Activated CD8-positive, alpha-beta memory T cell treated with anti-CD3 and anti-CD28 coated beads, Interleukin-2, amount 50 U/mL, for 1 hour (primary cell): Measurements from ENCODE around the gene BOLA2B.
"Not testable (repeated sequence)": the region's sequence is repeated elsewhere in the genome, so short reads cannot be mapped to it uniquely, and the experiment has no call there.

ENCODE experiments used
- DNase-seq: peaks from one replicate; pipeline ENCODE4 v3.0.0-alpha.2; 2020; ENCODE audit errors: extremely low read depth

The BOLA2B gene

DNA sequence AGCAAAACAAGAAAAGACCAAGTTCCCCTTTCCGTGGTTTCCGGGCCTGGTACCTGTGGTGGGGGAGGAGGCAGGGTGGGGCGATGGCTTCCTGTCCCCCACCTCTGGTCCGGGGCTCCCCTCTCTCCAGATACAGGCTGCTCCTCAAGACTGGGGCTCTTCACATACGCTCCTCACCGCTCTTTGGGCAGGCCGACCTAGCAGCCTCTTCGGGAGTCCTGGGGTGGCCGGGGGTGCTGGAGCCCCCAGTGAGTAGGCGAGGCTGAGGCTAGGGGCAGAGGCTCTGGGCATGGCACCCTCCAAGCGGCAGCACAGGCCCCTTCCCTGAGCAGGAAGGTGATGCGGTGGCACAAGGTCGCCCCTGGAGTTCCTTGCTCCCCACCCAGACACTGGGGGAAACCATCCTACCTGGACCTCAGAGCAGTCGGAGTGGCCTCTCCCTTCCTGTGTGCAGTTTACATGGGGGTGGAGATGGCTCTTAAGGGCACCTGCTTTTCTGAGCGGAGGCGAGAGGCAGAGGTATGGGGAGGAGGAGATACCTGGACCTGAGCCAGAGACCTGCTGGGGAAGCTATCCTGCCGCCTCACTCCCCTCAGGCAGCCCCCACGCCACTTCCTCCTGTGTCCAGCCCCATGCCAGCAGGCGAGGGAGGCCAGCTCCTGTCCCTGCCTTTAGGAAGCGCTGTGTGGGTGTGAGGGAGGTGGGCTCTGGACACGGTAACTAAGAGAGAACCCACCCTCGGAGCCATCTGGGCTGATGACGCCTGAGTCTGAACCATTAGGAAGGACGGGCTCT is 9.2 kb downstream of the BOLA2B start:
- DNase-seq: peak; percentile 63

DNA sequence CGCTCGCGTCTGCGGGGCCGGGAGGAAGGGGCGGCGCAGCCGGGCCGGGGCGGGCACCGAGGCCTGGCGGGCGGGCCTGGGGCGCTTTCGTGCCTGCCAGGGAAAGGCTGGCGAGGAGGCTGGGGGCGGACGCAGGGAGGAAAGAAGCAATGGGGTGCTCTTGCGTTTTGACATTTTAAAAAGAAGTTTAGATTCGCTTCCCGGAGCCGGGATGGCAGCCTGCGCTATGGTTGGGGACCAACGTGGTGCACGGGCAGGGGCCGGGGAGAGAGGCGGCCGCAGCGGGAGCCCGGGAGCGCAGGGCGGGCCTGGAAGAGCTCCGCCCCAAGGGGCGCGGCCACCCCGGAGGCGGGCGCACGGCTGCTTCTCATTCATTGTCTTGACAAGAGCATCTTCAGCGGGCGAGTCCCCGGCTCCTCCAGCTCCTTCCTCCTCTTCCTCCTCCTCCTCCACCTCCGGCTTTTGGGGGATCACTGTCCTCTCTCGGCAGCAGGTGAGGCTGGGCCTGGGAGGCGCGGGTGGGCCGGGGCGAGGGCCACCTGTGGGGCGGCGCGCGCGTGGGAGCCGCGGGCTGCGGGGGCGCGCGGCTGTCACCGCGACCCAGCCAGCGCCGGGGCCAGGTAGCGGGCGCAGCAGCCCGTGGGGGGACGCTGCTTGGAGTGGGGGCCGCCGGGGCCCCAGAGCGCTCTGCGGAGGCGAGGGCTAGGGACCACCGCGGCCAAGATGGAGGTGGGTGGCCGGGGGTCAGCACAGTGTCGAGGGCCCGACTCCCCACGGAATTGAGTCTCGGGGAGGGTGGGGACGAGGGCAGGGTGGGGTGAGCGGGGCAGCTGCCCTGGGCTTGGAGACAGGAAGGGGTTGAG is 10.0 kb downstream of the BOLA2B start, which contains the start of gene CORO1A:
Gene CORO1A (plus strand): TSS at position 370 of the 863 bp plus-strand sequence. CDS start 1,608 bp downstream, outside the sequence.
- no peak for DNase-seq

- DNase-seq: no peak
Observed at GRCh38 chr16:30180741-30181140, 12.7 kb downstream of the BOLA2B start.

GRCh38 chr16:30179931-30180330 is 13.5 kb downstream of the BOLA2B start:
- no peak for DNase-seq

DNA sequence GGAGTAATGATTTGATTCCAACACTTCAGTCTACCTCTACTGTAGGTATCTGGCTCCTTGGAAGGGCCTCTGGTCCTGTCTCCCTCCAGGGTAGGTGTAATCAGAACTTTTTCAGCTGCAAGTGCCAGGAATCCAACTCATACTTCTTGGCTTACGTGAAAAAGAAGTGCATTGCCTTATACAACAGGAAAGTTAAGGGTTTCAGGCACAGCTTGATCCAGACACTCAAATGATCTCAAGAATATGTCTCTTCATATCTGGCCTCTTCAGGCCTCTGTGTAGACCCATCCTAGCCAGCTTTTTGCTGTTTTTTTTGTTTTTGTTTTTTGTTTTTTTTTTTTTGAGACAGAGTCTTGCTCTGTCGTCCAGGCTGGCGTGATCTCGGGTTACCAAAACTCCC is 14.3 kb downstream of the BOLA2B start:
- no peak for DNase-seq

DNA sequence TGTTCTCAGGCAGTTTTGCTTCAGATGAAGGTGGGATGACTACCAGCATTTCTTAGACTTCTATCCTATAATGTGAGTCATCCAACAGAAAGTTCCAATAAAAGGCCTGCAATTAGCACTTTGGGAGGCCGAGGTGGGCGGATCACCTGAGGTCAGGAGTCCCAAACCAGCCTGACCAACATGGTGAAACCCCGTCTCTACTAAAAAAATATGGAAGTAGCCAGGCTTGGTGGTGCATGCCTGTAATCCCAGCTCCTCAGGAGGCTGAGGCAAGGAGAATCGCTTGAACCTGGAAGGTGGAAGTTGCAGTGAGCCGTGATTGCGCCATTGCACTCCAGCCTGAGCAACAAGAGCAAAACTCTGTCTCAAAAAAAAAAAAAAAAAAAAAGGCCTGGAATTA is 16.6 kb downstream of the BOLA2B start:
- DNase-seq: not testable (repeated sequence)

DNA sequence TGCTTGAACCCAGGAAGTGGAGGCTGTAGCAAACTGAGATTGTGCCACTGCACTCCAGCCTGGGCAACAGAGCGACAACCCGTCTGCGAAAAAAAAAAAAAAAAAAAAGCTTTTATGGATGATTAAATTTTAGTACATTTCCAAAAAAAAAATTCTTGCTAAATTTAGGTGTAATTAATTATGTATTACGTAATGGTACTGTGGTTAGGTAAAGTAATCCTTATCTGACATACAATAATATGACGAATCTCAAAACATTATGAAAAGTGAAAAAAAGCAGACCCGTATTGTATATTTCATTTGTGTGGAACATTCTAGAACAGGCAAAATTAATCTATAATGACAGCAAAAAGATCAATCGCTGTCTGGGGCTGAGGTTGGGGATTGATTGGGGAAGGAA is 20.4 kb downstream of the BOLA2B start:
- DNase-seq: no peak

- not testable (repeated sequence) for DNase-seq
Observed at GRCh38 chr16:30170145-30170544, 23.3 kb downstream of the BOLA2B start.

DNA sequence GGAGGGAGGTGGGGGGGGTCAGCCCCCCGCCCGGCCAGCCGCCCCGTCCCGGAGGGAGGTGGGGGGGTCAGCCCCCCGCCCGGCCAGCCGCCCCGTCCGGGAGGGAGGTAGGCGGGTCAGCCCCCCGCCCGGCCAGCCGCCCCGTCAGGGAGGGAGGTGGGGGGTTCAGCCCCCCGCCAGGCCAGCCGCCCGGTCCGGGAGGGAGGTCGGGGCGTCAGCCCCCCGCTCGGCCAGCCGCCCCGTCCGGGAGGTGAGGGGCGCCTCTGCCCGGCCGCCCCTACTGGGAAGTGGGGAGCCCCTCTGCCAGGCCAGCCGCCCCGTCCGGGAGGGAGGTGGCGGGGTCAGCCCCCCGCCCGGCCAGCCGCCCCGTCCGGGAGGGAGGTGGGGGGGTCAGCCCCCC is 24.1 kb downstream of the BOLA2B start:
- not testable (repeated sequence) for DNase-seq

- DNase-seq: not testable (repeated sequence)
Observed at GRCh38 chr16:30168746-30169145, 24.7 kb downstream of the BOLA2B start.

DNA sequence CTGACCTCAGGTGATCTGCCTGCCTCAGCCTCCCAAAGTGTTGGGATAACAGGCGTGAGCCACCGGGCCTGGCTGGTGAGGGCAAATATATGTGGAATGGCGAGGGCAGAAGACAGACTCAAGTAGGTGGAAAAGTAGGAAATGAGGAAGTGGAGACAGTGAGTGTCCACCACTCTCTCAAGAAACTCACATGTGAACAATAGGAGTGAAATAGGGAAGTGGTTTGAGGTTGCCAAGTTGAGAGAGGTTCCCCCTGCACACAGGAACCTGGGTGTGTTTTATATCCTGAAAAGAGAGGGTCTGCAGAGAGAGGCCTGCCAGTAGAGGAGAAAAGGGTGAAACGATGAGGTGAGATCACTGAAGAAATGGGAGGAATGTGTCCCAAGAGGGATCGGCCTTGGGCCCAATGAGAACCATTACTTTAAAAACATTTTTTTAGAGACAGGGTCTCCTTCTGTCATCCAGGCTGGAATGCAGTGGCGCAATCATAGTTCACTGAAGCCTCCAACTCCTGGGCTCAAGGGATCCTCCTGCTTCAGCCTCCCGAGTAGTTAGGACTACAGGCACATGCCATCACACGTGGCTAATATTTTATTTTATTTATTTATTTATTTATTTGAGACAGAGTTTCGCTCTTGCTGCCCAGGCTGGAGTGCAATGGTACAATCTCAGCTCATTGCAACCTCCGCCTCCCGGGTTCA is 27.1 kb downstream of the BOLA2B start:
- no peak for DNase-seq

GRCh38 chr16:30163538-30163937 is 29.9 kb downstream of the BOLA2B start:
- DNase-seq: no peak

GRCh38 chr16:30157214-30157613 is 36.3 kb downstream of the BOLA2B start:
- no peak for DNase-seq

DNA sequence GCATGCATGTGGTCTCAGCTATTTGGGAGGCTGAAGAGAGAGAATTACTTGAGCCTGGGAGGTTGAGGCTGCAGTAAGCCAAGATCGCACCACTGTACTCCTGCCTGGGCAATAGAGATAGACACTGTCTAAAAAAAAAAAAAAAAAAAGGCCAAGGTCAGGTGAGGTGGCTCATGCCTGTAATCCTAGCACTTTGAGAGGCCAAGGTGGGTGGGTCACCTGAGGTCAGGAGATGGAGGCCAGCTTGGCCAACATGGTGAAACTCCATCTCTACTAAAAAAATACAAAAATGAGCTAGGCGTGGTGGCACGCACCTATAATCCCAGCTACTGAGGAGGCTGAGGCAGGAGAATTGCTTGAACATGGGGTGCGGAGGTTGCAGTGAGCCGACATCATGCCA is 38.3 kb downstream of the BOLA2B start:
- DNase-seq: no peak

DNA sequence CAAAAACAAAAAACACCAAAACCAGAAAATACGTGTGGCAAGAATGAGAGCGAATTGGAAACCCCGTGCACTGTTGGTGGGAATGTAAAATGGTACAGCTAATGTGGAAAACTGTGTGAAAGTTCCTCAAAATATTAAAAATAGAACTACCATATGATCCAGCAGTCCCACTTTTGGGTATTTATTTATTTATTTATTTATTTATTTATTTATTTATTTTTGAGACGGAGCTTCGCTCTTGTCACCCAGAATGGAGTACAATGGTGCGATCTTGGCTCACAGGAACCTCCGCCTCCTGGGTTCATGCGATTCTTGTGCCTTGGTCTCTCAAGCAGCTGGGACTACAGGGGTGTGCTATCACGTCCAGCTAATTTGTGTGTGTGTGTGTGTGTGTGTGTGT is 40.9 kb downstream of the BOLA2B start:
- no peak for DNase-seq

DNA sequence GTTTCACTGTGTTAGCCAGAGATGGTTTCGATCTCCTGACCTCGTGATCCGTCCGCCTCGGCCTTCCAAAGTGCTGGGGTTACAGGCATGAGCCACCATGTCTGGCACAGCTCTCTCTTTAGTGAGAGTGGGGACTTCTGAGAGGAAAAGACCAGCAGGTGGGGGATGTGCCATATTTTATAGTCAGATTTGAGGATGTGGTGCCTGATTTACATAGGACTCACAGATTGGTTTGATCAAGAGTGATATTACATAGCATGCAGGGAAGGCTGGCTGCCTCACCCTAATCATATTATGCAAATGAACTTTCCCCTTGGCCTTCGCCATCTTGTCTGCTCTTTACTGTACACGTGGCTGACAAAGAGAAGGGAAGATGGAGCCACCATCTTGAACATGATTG is 42.4 kb downstream of the BOLA2B start:
- DNase-seq: no peak

DNA sequence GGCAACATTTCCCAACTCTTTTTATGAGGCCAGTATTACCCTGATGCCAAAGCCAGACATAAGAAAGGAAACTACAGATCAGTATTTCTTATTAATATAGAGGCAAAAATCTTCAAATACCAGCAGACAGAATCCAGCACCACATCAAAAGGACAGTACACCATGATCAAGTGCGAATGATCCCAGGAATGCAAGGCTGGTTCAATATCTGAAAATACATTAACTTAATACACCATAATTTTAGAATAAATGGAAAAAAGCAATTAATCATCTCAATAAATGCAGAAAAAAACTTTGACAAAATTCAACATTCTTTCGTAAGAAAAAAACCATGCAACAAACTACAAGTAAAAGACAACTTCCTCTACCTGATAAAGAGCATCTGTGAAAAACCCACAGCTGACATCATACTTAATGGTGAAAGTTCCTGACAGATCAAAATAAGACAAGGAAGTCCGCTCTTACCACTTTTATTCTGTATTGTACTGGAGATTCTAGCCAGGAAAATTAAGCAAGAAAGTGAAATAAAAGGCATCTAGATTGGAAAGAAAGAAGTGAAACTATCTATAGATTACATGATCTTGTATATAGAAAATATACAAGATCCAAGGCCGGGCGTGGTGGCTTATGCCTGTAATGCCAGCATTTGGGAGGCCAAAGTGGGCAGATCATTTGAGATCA is 44.1 kb downstream of the BOLA2B start:
- DNase-seq: no peak

DNA sequence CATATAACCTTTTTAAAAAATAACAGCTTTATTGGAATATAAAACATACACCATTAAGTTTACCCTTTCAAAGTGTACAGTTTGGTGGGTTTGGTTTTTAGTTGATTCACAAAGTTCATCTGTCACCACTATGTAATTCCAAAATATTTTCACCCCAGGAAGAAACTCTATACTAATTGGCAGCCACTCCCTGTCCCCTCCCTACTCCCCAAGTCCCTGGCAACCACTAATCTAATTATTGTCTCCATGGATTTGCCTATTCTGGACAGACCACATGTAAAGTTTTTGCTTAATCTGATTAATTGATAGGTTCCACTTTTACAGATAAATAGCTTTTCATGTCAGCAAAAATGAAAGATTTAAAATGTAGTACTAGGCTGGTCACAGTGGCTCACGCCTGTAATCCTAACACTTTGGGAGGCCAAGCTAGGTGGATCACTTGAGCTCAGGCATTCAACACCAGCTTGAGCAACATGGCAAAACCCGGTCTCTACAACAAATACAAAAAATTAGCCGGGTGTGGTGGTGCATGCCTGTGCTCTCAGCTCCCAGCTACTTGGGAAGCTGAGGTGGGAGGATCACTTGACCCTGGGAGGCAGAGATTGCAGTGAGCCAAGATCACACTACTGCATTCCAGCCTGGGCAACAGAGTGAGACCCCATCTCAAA is 45.5 kb downstream of the BOLA2B start:
- no peak for DNase-seq

DNA sequence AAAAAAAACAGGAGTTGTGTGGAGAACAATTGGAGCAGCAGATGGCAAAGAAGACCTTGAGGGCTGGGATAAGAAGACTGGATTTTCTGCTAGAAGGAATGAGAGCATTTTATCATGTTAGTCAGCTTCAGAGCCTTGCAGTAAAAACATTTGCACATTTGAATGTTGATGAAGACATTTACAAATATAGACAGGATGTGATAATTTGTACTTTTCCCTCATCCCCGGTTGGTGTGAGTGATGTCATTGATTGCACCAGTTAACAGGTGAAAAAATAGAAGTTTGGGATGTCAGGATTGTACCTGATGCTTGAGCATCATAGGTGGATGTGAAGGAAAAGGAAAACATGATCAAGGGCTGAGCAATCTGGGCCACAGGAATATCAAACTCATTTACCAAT is 47.8 kb downstream of the BOLA2B start:
- no peak for DNase-seq

DNA sequence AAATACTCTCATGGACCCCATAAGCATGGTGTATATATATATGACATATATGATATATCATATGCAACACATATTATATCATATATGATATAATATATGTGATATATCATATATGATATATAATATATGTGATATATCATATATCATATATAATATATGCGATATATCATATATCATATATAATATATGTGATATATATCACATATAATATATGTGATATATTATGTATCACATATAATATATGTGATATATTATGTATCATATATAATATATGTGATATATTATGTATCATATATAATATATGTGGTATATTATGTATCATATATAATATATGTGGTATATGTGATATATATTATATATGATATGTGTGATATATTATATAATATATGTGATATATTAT is 48.5 kb downstream of the BOLA2B start:
- no peak for DNase-seq

- no peak for DNase-seq
Observed at GRCh38 chr16:30144017-30144416, 49.4 kb downstream of the BOLA2B start.
